HL-60 (cell line): Measurements from ENCODE around the gene SMIM5.

Experiments used
- DNase-seq, 2 experiments: peaks; one replicate each; pipeline ENCODE4 v3.0.0-alpha.2; 2010 to 2020; ENCODE audit warnings: low read depth in 1 of 2, low spot score in 1 of 2
- H3K27ac ChIP-seq: fragments of 250-450 bp; sonication (Bioruptor Pico); replicated peaks from 2 replicates; pipeline ENCODE4 v1.5.1; 2020; ENCODE audit warnings: mild to moderate bottlenecking, moderate library complexity
- H3K27me3 ChIP-seq: fragments of 250-450 bp; sonication (Bioruptor Pico); 2 replicates; pipeline ENCODE4 v1.5.1; 2021; ENCODE audit warnings: mild to moderate bottlenecking, moderate library complexity; ENCODE audit not compliant: insufficient read depth, poor library complexity, severe bottlenecking
- H3K4me3 ChIP-seq: replicated peaks from 2 replicates; pipeline ENCODE4 v1.5.1; 2011; ENCODE audit warnings: mild to moderate bottlenecking, control low read depth, low read length; ENCODE audit not compliant: insufficient read depth
- CTCF ChIP-seq: IDR thresholded peaks from one replicate; pipeline ENCODE4 v1.5.1; 2011; ENCODE audit warnings: low read length, control low read depth, inconsistent platforms; ENCODE audit not compliant: insufficient read depth
- GABPA ChIP-seq: IDR thresholded peaks from 2 replicates; pipeline ENCODE4 v1.6.1; 2012; ENCODE audit warnings: low read depth
- POLR2AphosphoS5 ChIP-seq: IDR thresholded peaks from 2 replicates; pipeline ENCODE4 v1.6.1; 2012; ENCODE audit warnings: low read depth
- REST ChIP-seq: IDR thresholded peaks from 2 replicates; pipeline ENCODE4 v1.6.1; 2012; ENCODE audit warnings: low read depth; ENCODE audit not compliant: insufficient replicate concordance
- SPI1 ChIP-seq: IDR thresholded peaks from 2 replicates; pipeline ENCODE4 v1.6.1; 2012; ENCODE audit warnings: low read depth, mild to moderate bottlenecking, borderline replicate concordance

SMIM5 gene

GRCh38 chr17:75595284-75595919 lies 37.8 kb upstream of the SMIM5 start:
- DNase-seq: no peak
- H3K27me3 ChIP-seq: no peaks in the 10 kb centered on the region

GRCh38 chr17:75595920-75596313 lies 37.3 kb upstream of the SMIM5 start:
- no peaks in the 10 kb centered on the region for H3K27me3 ChIP-seq
- no peak overlapping the region for H3K4me3 ChIP-seq

More at GRCh38 chr17:75595284-75595919, 37.8 kb upstream of the SMIM5 start:
- no peak overlapping the region for H3K4me3 ChIP-seq
- TF ChIP-seq SPI1: no peak
- no peak for TF ChIP-seq GABPA
- TF ChIP-seq CTCF: no peak
- TF ChIP-seq POLR2AphosphoS5: no peak
- no peak for TF ChIP-seq REST
- H3K27ac ChIP-seq: no peak overlapping the region

More at GRCh38 chr17:75595920-75596313, 37.3 kb upstream of the SMIM5 start:
- no peak overlapping the region for H3K27ac ChIP-seq
- TF ChIP-seq REST (no peak), POLR2AphosphoS5 (no peak), SPI1 (no peak), GABPA (no peak), CTCF (no peak)
- no peak for DNase-seq
